ENCODE data around the gene SYNGAP1.

SYNGAP1 gene

GRCh38 chr6:33432546-33432945, 12.7 kb downstream of the SYNGAP1 start:
- no peaks in the 10 kb centered on the region for H3K79me2 ChIP-seq
- H3K4me3 ChIP-seq (ENCODE audit: low read depth, low read length) = no peak overlapping the region
- no peaks in the 10 kb centered on the region for H3K36me3 ChIP-seq (ENCODE audit: control insufficient read depth, insufficient read depth, low read length)
- H3K4me1 ChIP-seq = peaks cover 6% of the 10 kb centered on the region
- H3K27me3 ChIP-seq (ENCODE audit: control insufficient read depth, insufficient read depth, low read length) = no peaks in the 10 kb centered on the region
- H3K27ac ChIP-seq = no peak overlapping the region
- H2AFZ ChIP-seq = no peak overlapping the region
- no peak overlapping the region for H3K4me2 ChIP-seq (ENCODE audit: low read length)
- TF ChIP-seq, protein P1, sequence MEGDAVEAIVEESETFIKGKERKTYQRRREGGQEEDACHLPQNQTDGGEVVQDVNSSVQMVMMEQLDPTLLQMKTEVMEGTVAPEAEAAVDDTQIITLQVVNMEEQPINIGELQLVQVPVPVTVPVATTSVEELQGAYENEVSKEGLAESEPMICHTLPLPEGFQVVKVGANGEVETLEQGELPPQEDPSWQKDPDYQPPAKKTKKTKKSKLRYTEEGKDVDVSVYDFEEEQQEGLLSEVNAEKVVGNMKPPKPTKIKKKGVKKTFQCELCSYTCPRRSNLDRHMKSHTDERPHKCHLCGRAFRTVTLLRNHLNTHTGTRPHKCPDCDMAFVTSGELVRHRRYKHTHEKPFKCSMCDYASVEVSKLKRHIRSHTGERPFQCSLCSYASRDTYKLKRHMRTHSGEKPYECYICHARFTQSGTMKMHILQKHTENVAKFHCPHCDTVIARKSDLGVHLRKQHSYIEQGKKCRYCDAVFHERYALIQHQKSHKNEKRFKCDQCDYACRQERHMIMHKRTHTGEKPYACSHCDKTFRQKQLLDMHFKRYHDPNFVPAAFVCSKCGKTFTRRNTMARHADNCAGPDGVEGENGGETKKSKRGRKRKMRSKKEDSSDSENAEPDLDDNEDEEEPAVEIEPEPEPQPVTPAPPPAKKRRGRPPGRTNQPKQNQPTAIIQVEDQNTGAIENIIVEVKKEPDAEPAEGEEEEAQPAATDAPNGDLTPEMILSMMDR (IDR thresholded peaks at IDR 0.05) = no peak
- H3K9me3 ChIP-seq (ENCODE audit: control insufficient read depth, low read length) = no peaks in the 10 kb centered on the region
- no peak overlapping the region for H3K9ac ChIP-seq

GRCh38 chr6:33433001-33433543, 13.2 kb downstream of the SYNGAP1 start:
- H3K27ac ChIP-seq = no peak overlapping the region
- H3K9ac ChIP-seq = no peak overlapping the region
- H3K79me2 ChIP-seq = no peaks in the 10 kb centered on the region
- H3K9me3 ChIP-seq (ENCODE audit: control insufficient read depth, low read length) = no peaks in the 10 kb centered on the region
- H3K4me3 ChIP-seq (ENCODE audit: low read depth, low read length) = no peak overlapping the region
- H3K4me2 ChIP-seq (ENCODE audit: low read length) = no peak overlapping the region
- H2AFZ ChIP-seq = no peak overlapping the region
- no peaks in the 10 kb centered on the region for H3K36me3 ChIP-seq (ENCODE audit: control insufficient read depth, insufficient read depth, low read length)
- TF ChIP-seq, protein P1 (IDR thresholded peaks at IDR 0.05) = no peak
- peaks cover 6% of the 10 kb centered on the region for H3K4me1 ChIP-seq
- no peaks in the 10 kb centered on the region for H3K27me3 ChIP-seq (ENCODE audit: control insufficient read depth, insufficient read depth, low read length)

DNA sequence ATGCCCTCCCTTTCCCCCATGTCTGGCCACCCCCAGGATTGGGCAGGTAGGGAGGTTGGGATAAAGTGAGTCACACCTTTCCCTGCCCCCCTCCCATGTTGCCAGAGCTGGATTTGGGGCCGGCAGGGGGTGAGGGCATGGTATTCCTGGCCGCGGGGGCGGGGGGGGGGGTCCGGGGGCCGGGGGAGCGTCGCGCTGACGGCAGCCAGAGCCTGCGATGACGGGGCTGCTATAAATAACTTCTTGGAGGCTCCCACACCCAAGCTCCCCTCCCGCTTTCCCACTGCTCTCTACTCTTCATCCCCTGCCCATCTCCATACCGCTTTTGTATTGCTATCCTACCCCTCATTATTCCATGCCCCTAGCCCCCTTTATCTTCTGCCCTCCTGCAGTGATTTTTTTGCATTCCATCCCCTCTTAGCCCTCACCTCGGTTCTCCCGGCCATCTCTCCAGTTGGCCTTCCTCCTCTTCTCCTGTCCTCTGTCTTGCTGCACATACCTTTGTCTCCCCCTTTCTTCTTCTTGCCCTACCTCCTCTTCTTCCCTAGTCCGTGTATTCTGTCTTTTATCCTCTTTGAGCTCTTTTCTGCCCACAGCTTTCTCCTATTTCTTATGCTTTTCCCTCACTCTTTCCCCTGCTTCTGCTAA, 13.8 kb downstream of the SYNGAP1 start:
- H3K9me3 ChIP-seq (ENCODE audit: control insufficient read depth, low read length) = no peaks in the 10 kb centered on the region
- H3K36me3 ChIP-seq (ENCODE audit: control insufficient read depth, insufficient read depth, low read length) = no peaks in the 10 kb centered on the region
- H3K9ac ChIP-seq = no peak overlapping the region
- TF ChIP-seq, protein P1 (IDR thresholded peaks at IDR 0.05) = no peak
- no peak overlapping the region for H3K27ac ChIP-seq
- no peak overlapping the region for H2AFZ ChIP-seq
- peaks cover 6% of the 10 kb centered on the region for H3K4me1 ChIP-seq
- H3K79me2 ChIP-seq = no peaks in the 10 kb centered on the region
- no peaks in the 10 kb centered on the region for H3K27me3 ChIP-seq (ENCODE audit: control insufficient read depth, insufficient read depth, low read length)
- no peak overlapping the region for H3K4me3 ChIP-seq (ENCODE audit: low read depth, low read length)
- H3K4me2 ChIP-seq (ENCODE audit: low read length) = no peak overlapping the region

DNA sequence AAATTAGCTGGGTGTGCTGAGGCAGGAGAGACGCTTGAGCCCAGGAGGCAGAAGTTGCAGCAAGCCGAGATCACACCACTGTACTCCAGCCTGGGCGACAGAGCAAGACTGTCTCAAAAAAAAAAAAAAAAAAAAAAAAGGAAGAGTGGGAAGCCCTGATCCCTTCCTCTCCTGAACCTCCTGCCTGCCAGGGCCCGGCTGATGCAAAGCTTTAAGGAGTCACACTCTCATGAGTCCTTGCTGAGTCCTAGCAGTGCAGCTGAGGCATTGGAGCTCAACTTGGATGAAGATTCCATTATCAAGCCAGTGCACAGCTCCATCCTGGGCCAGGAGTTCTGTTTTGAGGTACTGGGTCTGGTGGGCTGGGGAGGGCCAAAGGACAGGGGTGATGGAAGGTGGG, 15.1 kb downstream of the SYNGAP1 start:
- no peaks in the 10 kb centered on the region for H3K27me3 ChIP-seq (ENCODE audit: control insufficient read depth, insufficient read depth, low read length)
- no peak overlapping the region for H3K27ac ChIP-seq
- no peak overlapping the region for H3K4me3 ChIP-seq (ENCODE audit: low read depth, low read length)
- TF ChIP-seq, protein P1 (IDR thresholded peaks at IDR 0.05) = no peak
- no peak overlapping the region for H3K4me2 ChIP-seq (ENCODE audit: low read length)
- H3K4me1 ChIP-seq = peaks cover 6% of the 10 kb centered on the region
- no peaks in the 10 kb centered on the region for H3K79me2 ChIP-seq
- H3K36me3 ChIP-seq (ENCODE audit: control insufficient read depth, insufficient read depth, low read length) = no peaks in the 10 kb centered on the region
- H3K9me3 ChIP-seq (ENCODE audit: control insufficient read depth, low read length) = no peaks in the 10 kb centered on the region
- no peak overlapping the region for H2AFZ ChIP-seq
- H3K9ac ChIP-seq = no peak overlapping the region

DNA sequence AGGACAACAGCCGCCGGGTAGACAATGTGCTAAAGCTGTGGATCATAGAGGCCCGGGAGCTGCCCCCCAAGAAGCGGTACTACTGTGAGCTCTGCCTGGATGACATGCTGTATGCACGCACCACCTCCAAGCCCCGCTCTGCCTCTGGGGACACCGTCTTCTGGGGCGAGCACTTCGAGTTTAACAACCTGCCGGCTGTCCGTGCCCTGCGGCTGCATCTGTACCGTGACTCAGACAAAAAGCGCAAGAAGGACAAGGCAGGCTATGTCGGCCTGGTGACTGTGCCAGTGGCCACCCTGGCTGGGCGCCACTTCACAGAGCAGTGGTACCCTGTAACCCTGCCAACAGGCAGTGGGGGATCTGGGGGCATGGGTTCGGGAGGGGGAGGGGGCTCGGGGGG, 17.8 kb downstream of the SYNGAP1 start:
- H3K9ac ChIP-seq = no peak overlapping the region
- no peaks in the 10 kb centered on the region for H3K27me3 ChIP-seq (ENCODE audit: control insufficient read depth, insufficient read depth, low read length)
- no peak overlapping the region for H3K4me3 ChIP-seq (ENCODE audit: low read depth, low read length)
- H3K4me2 ChIP-seq (ENCODE audit: low read length) = no peak overlapping the region
- no peaks in the 10 kb centered on the region for H3K9me3 ChIP-seq (ENCODE audit: control insufficient read depth, low read length)
- H3K79me2 ChIP-seq = no peaks in the 10 kb centered on the region
- TF ChIP-seq, protein P1 (IDR thresholded peaks at IDR 0.05) = no peak
- no peaks in the 10 kb centered on the region for H3K36me3 ChIP-seq (ENCODE audit: control insufficient read depth, insufficient read depth, low read length)
- H3K27ac ChIP-seq = no peak overlapping the region
- H3K4me1 ChIP-seq = no peaks in the 10 kb centered on the region
- no peak overlapping the region for H2AFZ ChIP-seq
